Measurements from ENCODE around the gene GADL1.

Gene GADL1

GRCh38 chr3:30933478-30934207 is 39.2 kb upstream of the GADL1 start:
- H3K79me2 ChIP-seq (ENCODE audit: insufficient read depth, low read length) = no peaks in the 10 kb centered on the region
- H3K36me3 ChIP-seq (ENCODE audit: insufficient read depth, low read length) = no peaks in the 10 kb centered on the region
- no peaks in the 10 kb centered on the region for H4K20me1 ChIP-seq (ENCODE audit: insufficient read depth, low read length)
- no peaks in the 10 kb centered on the region for H3K27me3 ChIP-seq (ENCODE audit: insufficient read depth, low read length)
- no peak overlapping the region for H3K9ac ChIP-seq (ENCODE audit: low read length)
- no peaks in the 10 kb centered on the region for H3K4me1 ChIP-seq (ENCODE audit: insufficient read depth, low read length, severe bottlenecking)
- no peak overlapping the region for H3K27ac ChIP-seq (ENCODE audit: low read depth, low read length, poor library complexity, severe bottlenecking)
- no peak overlapping the region for H3K4me3 ChIP-seq (ENCODE audit: low read depth, low read length, poor library complexity, severe bottlenecking)
- no peaks in the 10 kb centered on the region for H3F3A ChIP-seq (ENCODE audit: insufficient read depth, low read length)
- no peaks in the 10 kb centered on the region for H3K9me3 ChIP-seq (ENCODE audit: low read length)
- no peaks in the 10 kb centered on the region for H3K9me2 ChIP-seq (ENCODE audit: low read depth, low read length)
- no peak for TF ChIP-seq CTCF (IDR thresholded peaks at IDR 0.05; ENCODE audit: low read length)
- TF ChIP-seq EZH2 (IDR thresholded peaks at IDR 0.05; ENCODE audit: borderline replicate concordance, low read length) = no peak
- H3K4me2 ChIP-seq (ENCODE audit: low read length) = no peak overlapping the region
- H2AFZ ChIP-seq (ENCODE audit: low read length) = no peak overlapping the region

GRCh38 chr3:30932513-30933098 is 38.1 kb upstream of the GADL1 start:
- Histone ChIP-seq H3K9me2 (ENCODE audit: low read depth, low read length) (no peaks in the 10 kb centered on the region), H2AFZ (ENCODE audit: low read length) (no peak overlapping the region), H3K4me3 (ENCODE audit: low read depth, low read length, poor library complexity, severe bottlenecking) (no peak overlapping the region), H4K20me1 (ENCODE audit: insufficient read depth, low read length) (no peaks in the 10 kb centered on the region), H3K79me2 (ENCODE audit: insufficient read depth, low read length) (no peaks in the 10 kb centered on the region), H3K27me3 (ENCODE audit: insufficient read depth, low read length) (no peaks in the 10 kb centered on the region), H3K27ac (ENCODE audit: low read depth, low read length, poor library complexity, severe bottlenecking) (no peak overlapping the region), H3K4me2 (ENCODE audit: low read length) (no peak overlapping the region), H3K36me3 (ENCODE audit: insufficient read depth, low read length) (no peaks in the 10 kb centered on the region), H3K9me3 (ENCODE audit: low read length) (no peaks in the 10 kb centered on the region), H3K9ac (ENCODE audit: low read length) (no peak overlapping the region), H3F3A (ENCODE audit: insufficient read depth, low read length) (no peaks in the 10 kb centered on the region), H3K4me1 (ENCODE audit: insufficient read depth, low read length, severe bottlenecking) (no peaks in the 10 kb centered on the region)
- TF ChIP-seq EZH2 (IDR thresholded peaks at IDR 0.05; ENCODE audit: borderline replicate concordance, low read length) (no peak), CTCF (IDR thresholded peaks at IDR 0.05; ENCODE audit: low read length) (no peak)

GRCh38 chr3:30924763-30925162 is 30.3 kb upstream of the GADL1 start:
- Histone ChIP-seq H3K4me3 (ENCODE audit: low read depth, low read length, poor library complexity, severe bottlenecking) (no peak overlapping the region), H3K79me2 (ENCODE audit: insufficient read depth, low read length) (no peaks in the 10 kb centered on the region), H3K4me1 (ENCODE audit: insufficient read depth, low read length, severe bottlenecking) (no peaks in the 10 kb centered on the region), H3F3A (ENCODE audit: insufficient read depth, low read length) (no peaks in the 10 kb centered on the region), H3K27ac (ENCODE audit: low read depth, low read length, poor library complexity, severe bottlenecking) (no peak overlapping the region), H3K36me3 (ENCODE audit: insufficient read depth, low read length) (no peaks in the 10 kb centered on the region), H3K9me3 (ENCODE audit: low read length) (no peaks in the 10 kb centered on the region), H3K9me2 (ENCODE audit: low read depth, low read length) (no peaks in the 10 kb centered on the region), H2AFZ (ENCODE audit: low read length) (no peak overlapping the region), H3K27me3 (ENCODE audit: insufficient read depth, low read length) (no peaks in the 10 kb centered on the region), H4K20me1 (ENCODE audit: insufficient read depth, low read length) (no peaks in the 10 kb centered on the region), H3K9ac (ENCODE audit: low read length) (no peak overlapping the region), H3K4me2 (ENCODE audit: low read length) (no peak overlapping the region)
- TF ChIP-seq CTCF (IDR thresholded peaks at IDR 0.05; ENCODE audit: low read length) = no peak
- no peak for TF ChIP-seq EZH2 (IDR thresholded peaks at IDR 0.05; ENCODE audit: borderline replicate concordance, low read length)

Data from OCI-LY1 (cell line).